Vagina (tissue), 2 donors: Measurements from ENCODE around the gene TTC3. TPM values are rescaled to one million over a fixed set of nuclear protein-coding genes. Genes with fewer than 3 reads are reported as not detected.

Experiments used
- DNase-seq, 2 donors: peaks; one replicate each; pipeline ENCODE4 v3.0.0-alpha.2; 2017; ENCODE audit errors: extremely low spot score in 2 of 2
- H3K27ac ChIP-seq: fragments of 200-600 bp; sonication (generic); one replicate; pipeline ENCODE4 v1.5.1; 2019
- H3K27me3 ChIP-seq: fragments of 200-600 bp; sonication (generic); one replicate; pipeline ENCODE4 v1.5.1; 2019
- H3K36me3 ChIP-seq, 2 donors: fragments of 200-600 bp; sonication (generic); one replicate each; pipeline ENCODE4 v1.5.1; 2017 to 2019
- H3K4me1 ChIP-seq: fragments of 200-600 bp; sonication (generic); one replicate; pipeline ENCODE4 v1.5.1; 2019
- H3K4me3 ChIP-seq, 2 donors: fragments of 200-600 bp; sonication (generic); 1 replicate in 1 of 2; 2 replicates in 1 of 2; pipeline ENCODE4 v1.5.1; 2016 to 2019
- H3K9me3 ChIP-seq: fragments of 200-600 bp; sonication (generic); one replicate; pipeline ENCODE4 v1.5.1; 2019
- CTCF ChIP-seq, 3 experiments: fragments of 450-650 bp in 2 of 3; fragments of 200-600 bp in 1 of 3; sonication (generic) in 1 of 3; IDR thresholded peaks; one replicate each; pipeline ENCODE4 v1.5.1; 2017 to 2019; ENCODE audit warnings: antibody characterized with exemption in 3 of 3, mild to moderate bottlenecking in 2 of 3, moderate library complexity in 2 of 3
- POLR2A ChIP-seq, 2 donors: fragments of 450-650 bp; IDR thresholded peaks; one replicate each; pipeline ENCODE4 v1.6.1; 2017; ENCODE audit warnings: antibody characterized with exemption in 2 of 2, mild to moderate bottlenecking in 2 of 2, moderate library complexity in 2 of 2
- POLR2AphosphoS5 ChIP-seq, 2 donors: sonication (generic); formaldehyde crosslinking; IDR thresholded peaks; one replicate each; pipeline ENCODE4 v1.9.0; 2017; ENCODE audit warnings: antibody characterized with exemption in 2 of 2, mild to moderate bottlenecking in 2 of 2, low read depth in 1 of 2; ENCODE audit not compliant: insufficient read depth in 1 of 2
- intact Hi-C: fragments of 100-400 bp; cut with DNase I; formaldehyde crosslinking; loops from one replicate; pipeline ENCODE4 v1.15.1; 2023
- total RNA-seq: library from RNA; depleted of rRNA; stranded (reverse); fragments of >200 nt; gene quantifications from one replicate; pipeline ENCODE4 v1.2.3, GENCODE V29; 2016

The TTC3 gene
- total RNA-seq, 1 donor from 2014 or later: 98.0 TPM

- no peak for DNase-seq
- H3K4me1 ChIP-seq: peaks cover 24% of the 10 kb centered on the region
- peak overlapping the region; percentile 85 to 98 for H3K4me3 ChIP-seq
- no peaks in the 10 kb centered on the region for H3K9me3 ChIP-seq
- TF ChIP-seq POLR2AphosphoS5 (IDR thresholded peaks at IDR 0.05; ENCODE audit: insufficient read depth in 1 of 2, low read depth in 1 of 2): no peak
- no peak for TF ChIP-seq CTCF (IDR thresholded peaks at IDR 0.05)
- TF ChIP-seq POLR2A (IDR thresholded peaks at IDR 0.05): no peak
- no peaks in the 10 kb centered on the region for H3K27me3 ChIP-seq
- intact Hi-C loops: loop anchor here (5.0 kb wide), 1 partner anchor 293 kb away; the partner anchor contains the start of gene DYRK1A
- H3K27ac ChIP-seq: peak overlapping the region; percentile 97
- no peaks in the 10 kb centered on the region for H3K36me3 ChIP-seq
These were observed 1.1 kb downstream of the TTC3 start for GRCh38 chr21:37074197-37074510.

DNA sequence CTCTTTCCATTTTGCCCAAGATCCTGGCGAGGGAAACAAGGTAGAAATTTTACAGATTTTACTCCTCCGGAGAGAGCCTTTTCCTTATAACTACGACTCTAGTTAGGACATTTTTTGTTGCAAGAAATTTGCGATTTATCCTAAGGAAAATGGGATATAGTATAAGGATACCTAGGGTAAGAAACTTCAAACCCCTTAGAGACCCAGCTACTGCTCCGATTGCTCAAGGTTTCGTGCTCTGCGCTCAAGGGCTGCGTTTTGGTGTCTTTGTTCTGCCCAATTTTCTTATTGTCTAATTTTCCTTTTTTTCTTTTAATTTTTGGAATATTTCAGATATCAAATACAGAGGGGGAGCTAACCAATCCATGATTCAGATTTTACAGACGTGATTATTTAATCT lies 1.5 kb downstream of the TTC3 start:
- H3K4me1 ChIP-seq: peaks cover 24% of the 10 kb centered on the region
- H3K27me3 ChIP-seq: no peaks in the 10 kb centered on the region
- H3K4me3 ChIP-seq: peak overlapping the region; percentile 85 to 98
- no peak for DNase-seq
- H3K27ac ChIP-seq: peak overlapping the region; percentile 97
- no peaks in the 10 kb centered on the region for H3K36me3 ChIP-seq
- TF ChIP-seq POLR2A (IDR thresholded peaks at IDR 0.05) (no peak), POLR2AphosphoS5 (IDR thresholded peaks at IDR 0.05; ENCODE audit: insufficient read depth in 1 of 2, low read depth in 1 of 2) (no peak), CTCF (IDR thresholded peaks at IDR 0.05) (no peak)
- intact Hi-C loops: loop anchor here (5.0 kb wide), 1 partner anchor 293 kb away; the partner anchor contains the start of gene DYRK1A
- H3K9me3 ChIP-seq: no peaks in the 10 kb centered on the region

GRCh38 chr21:37075214-37075770 lies 2.2 kb downstream of the TTC3 start:
- no peaks in the 10 kb centered on the region for H3K36me3 ChIP-seq
- intact Hi-C loops: no loop called here
- peaks cover 24% of the 10 kb centered on the region for H3K4me1 ChIP-seq
- DNase-seq: no peak
- H3K9me3 ChIP-seq: no peaks in the 10 kb centered on the region
- H3K27me3 ChIP-seq: no peaks in the 10 kb centered on the region
- no peak overlapping the region for H3K27ac ChIP-seq
- TF ChIP-seq CTCF (IDR thresholded peaks at IDR 0.05) (no peak), POLR2AphosphoS5 (IDR thresholded peaks at IDR 0.05; ENCODE audit: insufficient read depth in 1 of 2, low read depth in 1 of 2) (no peak), POLR2A (IDR thresholded peaks at IDR 0.05) (no peak)
- no peak overlapping the region for H3K4me3 ChIP-seq

GRCh38 chr21:37076087-37076850 lies 3.2 kb downstream of the TTC3 start:
- TF ChIP-seq POLR2A (IDR thresholded peaks at IDR 0.05): no peak
- no peak for TF ChIP-seq CTCF (IDR thresholded peaks at IDR 0.05)
- TF ChIP-seq POLR2AphosphoS5 (IDR thresholded peaks at IDR 0.05; ENCODE audit: insufficient read depth in 1 of 2, low read depth in 1 of 2): no peak
- Histone ChIP-seq H3K27ac (no peak overlapping the region), H3K4me1 (peaks cover 20% of the 10 kb centered on the region), H3K9me3 (no peaks in the 10 kb centered on the region), H3K4me3 (no peak overlapping the region), H3K36me3 (no peaks in the 10 kb centered on the region), H3K27me3 (no peaks in the 10 kb centered on the region)
- intact Hi-C loops: no loop called here
- no peak for DNase-seq

GRCh38 chr21:37077403-37077802 lies 4.3 kb downstream of the TTC3 start:
- Histone ChIP-seq H3K27me3 (no peaks in the 10 kb centered on the region), H3K4me3 (no peak overlapping the region), H3K4me1 (peaks cover 10% of the 10 kb centered on the region), H3K9me3 (no peaks in the 10 kb centered on the region), H3K36me3 (no peaks in the 10 kb centered on the region), H3K27ac (no peak overlapping the region)
- DNase-seq: no peak
- no peak for TF ChIP-seq POLR2A (IDR thresholded peaks at IDR 0.05)
- no peak for TF ChIP-seq CTCF (IDR thresholded peaks at IDR 0.05)
- TF ChIP-seq POLR2AphosphoS5 (IDR thresholded peaks at IDR 0.05; ENCODE audit: insufficient read depth in 1 of 2, low read depth in 1 of 2): no peak
- intact Hi-C loops: no loop called here
